ENCODE measurements around the gene OSBP2.

GRCh38 chr22:30857791-30858190, 163.1 kb downstream of the OSBP2 start:
- TF ChIP-seq TARDBP (IDR thresholded peaks at IDR 0.05) (no peak), PKNOX1 (IDR thresholded peaks at IDR 0.05) (no peak), SP1 (IDR thresholded peaks at IDR 0.05) (no peak), CTBP1 (IDR thresholded peaks at IDR 0.05; ENCODE audit: borderline replicate concordance) (no peak), FOXM1 (IDR thresholded peaks at IDR 0.05; ENCODE audit: borderline replicate concordance) (no peak), FOXK2 (IDR thresholded peaks at IDR 0.05) (no peak)
